SK-N-SH treated with all-trans-retinoic acid at 6 μM for 48 hours (cell line): ENCODE results near the gene RAB4B.

Experiments
- ARNTL ChIP-seq: fragments of 450-650 bp; formaldehyde crosslinking; IDR thresholded peaks from 2 replicates; pipeline ENCODE4 v1.5.0; 2020; ENCODE audit warnings: low read depth, mild to moderate bottlenecking, moderate library complexity, borderline replicate concordance
- BACH2 ChIP-seq: fragments of 250-450 bp; sonication (Bioruptor Pico); IDR thresholded peaks from 2 replicates; pipeline ENCODE4 v1.9.0; 2021; ENCODE audit warnings: mild to moderate bottlenecking, borderline replicate concordance
- CREB5 ChIP-seq: fragments of 250-450 bp; sonication (Bioruptor Pico); IDR thresholded peaks from 2 replicates; pipeline ENCODE4 v1.5.1; 2020; ENCODE audit warnings: low read depth, mild to moderate bottlenecking, moderate library complexity
- CSDC2 ChIP-seq: fragments of 250-450 bp; sonication (Bioruptor Pico); IDR thresholded peaks from 2 replicates; pipeline ENCODE4 v1.5.0; 2020; ENCODE audit warnings: mild to moderate bottlenecking, moderate library complexity
- CSRNP3 ChIP-seq: fragments of 250-450 bp; sonication (Bioruptor Pico); IDR thresholded peaks from 2 replicates; pipeline ENCODE4 v1.5.1; 2021; ENCODE audit warnings: mild to moderate bottlenecking, moderate library complexity
- ISL1 ChIP-seq: fragments of 250-450 bp; sonication (Bioruptor Pico); IDR thresholded peaks from 2 replicates; pipeline ENCODE4 v2.1.2; 2022; ENCODE audit warnings: mild to moderate bottlenecking, moderate library complexity
- PATZ1 ChIP-seq: fragments of 250-450 bp; sonication (Bioruptor Pico); IDR thresholded peaks from 2 replicates; pipeline ENCODE4 v1.8.0; 2020; ENCODE audit warnings: mild to moderate bottlenecking, moderate library complexity, borderline replicate concordance
- TOX ChIP-seq: fragments of 250-450 bp; sonication (Bioruptor Pico); IDR thresholded peaks from 2 replicates; pipeline ENCODE4 v1.8.0; 2021; ENCODE audit warnings: mild to moderate bottlenecking, moderate library complexity, borderline replicate concordance
- ZC3H10 ChIP-seq: fragments of 250-450 bp; sonication (Bioruptor Pico); IDR thresholded peaks from 2 replicates; pipeline ENCODE4 v1.5.1; 2021; ENCODE audit warnings: mild to moderate bottlenecking, moderate library complexity
- ZNF565 ChIP-seq: fragments of 450-650 bp; formaldehyde crosslinking; conservative IDR thresholded peaks from 2 replicates; pipeline ENCODE4 v1.5.0; 2020; ENCODE audit warnings: low read depth, mild to moderate bottlenecking, moderate library complexity

GRCh38 chr19:40754611-40755247 lies 23.3 kb upstream of the RAB4B start:
- TF ChIP-seq TOX (CRISPR knock-in tag), result no peak
- no peak for TF ChIP-seq ZNF565
- no peak for TF ChIP-seq CREB5
- TF ChIP-seq ZC3H10, result no peak
- no peak for TF ChIP-seq CSDC2
- TF ChIP-seq PATZ1 (CRISPR knock-in tag), result no peak
- no peak for TF ChIP-seq CSRNP3 (CRISPR knock-in tag)
- no peak for TF ChIP-seq BACH2
- no peak for TF ChIP-seq ARNTL (CRISPR knock-in tag)
- TF ChIP-seq ISL1 (CRISPR knock-in tag), result no peak
